Vagina (tissue), 2 donors: ENCODE measurements around the gene GATAD2B.

Experiments used
- CTCF ChIP-seq, 3 experiments: fragments of 450-650 bp in 2 of 3; fragments of 200-600 bp in 1 of 3; sonication (generic) in 1 of 3; IDR thresholded peaks; one replicate each; pipeline ENCODE4 v1.5.1; 2017 to 2019; ENCODE audit warnings: antibody characterized with exemption in 3 of 3, mild to moderate bottlenecking in 2 of 3, moderate library complexity in 2 of 3
- POLR2AphosphoS5 ChIP-seq, 2 donors: sonication (generic); formaldehyde crosslinking; IDR thresholded peaks; one replicate each; pipeline ENCODE4 v1.9.0; 2017; ENCODE audit warnings: antibody characterized with exemption in 2 of 2, mild to moderate bottlenecking in 2 of 2, low read depth in 1 of 2; ENCODE audit not compliant: insufficient read depth in 1 of 2

DNA sequence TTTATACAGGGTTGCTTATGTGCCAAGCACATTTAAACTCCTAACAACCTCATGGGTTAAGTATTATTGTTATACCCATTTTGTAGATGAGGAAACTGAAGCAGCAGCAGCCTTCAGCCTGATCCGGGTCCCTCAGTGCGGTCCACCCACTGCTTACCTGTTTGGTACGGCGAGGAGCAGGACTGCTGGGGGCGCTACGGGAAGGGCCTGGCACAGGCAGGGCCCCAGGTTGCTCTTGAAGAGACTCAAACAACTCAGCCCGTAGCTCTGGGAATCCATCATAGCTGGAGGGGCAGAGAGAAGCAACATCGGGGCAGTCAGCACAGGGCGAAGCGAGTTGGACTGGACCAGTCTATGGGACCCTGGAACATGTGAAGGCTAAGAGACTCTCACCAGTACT, 14.6 kb upstream of the GATAD2B start:
- TF ChIP-seq CTCF (IDR thresholded peaks at IDR 0.05) (no peak), POLR2AphosphoS5 (IDR thresholded peaks at IDR 0.05; ENCODE audit: insufficient read depth in 1 of 2, low read depth in 1 of 2) (no peak)
